Astrocyte of the hippocampus (primary cell): ENCODE measurements around the gene JMJD1C.
A peak's percentile ranks its signal among the peaks of the same experiment; 100 is the strongest.

Experiments used
- DNase-seq: peaks from one replicate; pipeline ENCODE4 v3.0.0; 2011; ENCODE audit warnings: low read depth, low spot score

JMJD1C gene

GRCh38 chr10:63224241-63224640 lies 241.5 kb downstream of the JMJD1C start:
- DNase-seq = no peak

DNA sequence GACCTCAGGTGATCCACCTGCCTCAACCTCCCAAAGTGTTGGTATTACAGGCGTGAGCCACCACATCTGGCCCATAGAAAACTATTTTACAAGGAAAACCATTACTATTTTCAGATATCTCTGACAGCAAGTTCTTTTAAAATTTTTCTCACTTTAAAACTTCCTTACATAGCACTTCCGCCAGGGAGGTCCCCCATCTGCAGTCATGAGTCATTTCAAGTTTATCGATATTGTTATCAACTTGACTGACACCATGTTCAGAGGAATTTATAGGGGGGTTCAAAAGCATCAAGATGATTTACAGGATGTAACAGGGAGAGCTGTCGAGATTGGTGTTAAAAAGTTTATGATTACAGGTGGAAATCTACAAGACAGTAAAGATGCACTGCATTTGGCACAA lies 243.8 kb downstream of the JMJD1C start:
- DNase-seq = no peak

DNA sequence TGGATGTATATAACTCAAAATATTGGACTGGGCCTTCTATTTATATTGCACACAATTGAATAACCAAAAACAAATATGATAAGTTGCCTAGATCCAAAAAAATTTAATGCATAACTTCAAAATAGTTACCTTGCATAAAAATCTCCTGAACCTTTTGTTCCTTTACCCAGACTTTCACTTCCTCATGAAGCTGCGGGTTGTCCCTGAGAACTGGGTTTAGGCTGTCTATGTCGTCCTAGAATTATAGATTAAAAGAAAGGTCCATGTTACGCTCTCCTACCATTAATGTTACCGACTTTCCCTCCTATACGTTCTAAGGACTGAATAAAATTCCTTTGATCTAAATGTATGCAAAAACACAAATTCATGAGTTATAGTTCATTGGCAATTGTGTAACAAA lies 246.0 kb downstream of the JMJD1C start:
- no peak for DNase-seq

GRCh38 chr10:63217120-63217605 lies 248.6 kb downstream of the JMJD1C start:
- peak; percentile 57 for DNase-seq

GRCh38 chr10:63214571-63214970 lies 251.2 kb downstream of the JMJD1C start:
- DNase-seq = no peak

- no peak for DNase-seq
Measured at GRCh38 chr10:63213489-63213888, 252.3 kb downstream of the JMJD1C start.

- no peak for DNase-seq
Measured at GRCh38 chr10:63210611-63211196, 255.1 kb downstream of the JMJD1C start.

DNA sequence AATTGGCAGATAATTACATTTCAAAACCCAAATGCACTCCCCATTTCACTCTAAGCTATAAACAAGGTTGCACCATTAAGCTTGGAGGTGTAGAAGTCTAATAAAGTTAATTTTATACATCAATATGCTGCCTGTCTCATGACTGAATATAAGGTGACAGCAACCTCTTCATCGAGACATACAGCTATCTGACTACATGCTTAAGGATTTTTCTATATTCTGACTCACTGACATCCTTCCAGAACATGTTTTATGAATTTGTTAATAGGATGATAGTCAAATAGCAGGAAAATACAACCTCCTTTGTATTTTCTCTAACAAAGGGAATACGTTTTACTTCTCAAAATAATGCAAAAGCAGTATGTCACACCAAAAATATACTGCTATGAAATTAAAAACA lies 256.1 kb downstream of the JMJD1C start:
- DNase-seq = no peak

DNA sequence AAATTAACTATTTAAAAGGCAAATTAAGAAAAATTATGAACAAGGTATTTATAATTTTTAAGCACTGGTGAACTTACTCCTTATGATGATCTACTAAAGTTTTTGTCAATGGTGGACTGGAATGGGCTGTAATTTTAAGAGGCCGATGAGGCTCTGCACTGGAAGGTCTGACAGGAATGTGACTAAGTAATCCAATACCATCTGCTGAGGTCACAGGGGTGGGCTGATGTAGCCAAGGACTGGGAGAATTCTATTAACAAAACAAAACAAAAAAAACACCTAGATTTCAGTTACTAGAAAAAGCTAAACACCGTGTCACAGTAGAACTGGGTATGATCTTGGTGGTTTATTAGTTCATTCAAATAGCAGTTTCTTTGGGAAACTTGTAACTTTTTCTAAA lies 256.8 kb downstream of the JMJD1C start:
- peak; percentile 53 for DNase-seq

DNA sequence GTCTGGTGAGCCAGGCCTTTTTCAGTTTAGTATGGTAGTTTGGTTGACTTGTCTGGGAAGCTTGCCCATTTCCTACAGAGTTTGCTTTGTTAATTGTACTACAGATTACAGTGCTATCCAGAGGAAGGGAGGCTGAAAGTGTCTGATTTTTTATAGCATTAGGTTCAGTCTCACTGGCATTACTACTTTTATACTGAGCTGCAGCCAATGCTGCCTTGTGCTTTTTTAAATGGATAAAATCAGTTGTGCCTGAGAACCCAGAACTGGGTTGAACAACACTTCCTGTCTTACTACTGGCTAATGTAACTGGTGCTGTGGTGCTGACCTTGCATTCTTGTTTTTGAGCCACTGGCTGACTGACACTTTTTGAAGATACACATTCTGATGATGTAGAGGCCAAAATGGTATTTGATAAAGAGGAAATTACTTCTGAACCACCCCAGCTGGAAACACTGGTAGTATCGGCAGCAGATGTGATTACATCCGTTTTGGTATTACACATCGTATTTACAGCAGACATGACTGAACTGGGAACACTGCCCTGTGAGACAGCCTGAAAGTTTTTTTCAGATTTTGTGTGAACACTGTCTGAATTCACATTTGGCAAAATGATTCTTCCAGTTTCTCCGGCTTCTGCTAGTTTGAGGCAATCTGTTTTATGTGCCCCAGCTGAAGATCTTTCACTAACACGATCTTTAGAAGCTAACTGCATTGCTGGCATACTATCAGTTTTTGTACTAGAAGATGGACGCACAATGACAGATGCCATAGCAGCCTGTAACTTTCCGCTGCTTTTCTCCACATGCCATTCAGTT lies 258.6 kb downstream of the JMJD1C start:
- peak; percentile 86 for DNase-seq

DNA sequence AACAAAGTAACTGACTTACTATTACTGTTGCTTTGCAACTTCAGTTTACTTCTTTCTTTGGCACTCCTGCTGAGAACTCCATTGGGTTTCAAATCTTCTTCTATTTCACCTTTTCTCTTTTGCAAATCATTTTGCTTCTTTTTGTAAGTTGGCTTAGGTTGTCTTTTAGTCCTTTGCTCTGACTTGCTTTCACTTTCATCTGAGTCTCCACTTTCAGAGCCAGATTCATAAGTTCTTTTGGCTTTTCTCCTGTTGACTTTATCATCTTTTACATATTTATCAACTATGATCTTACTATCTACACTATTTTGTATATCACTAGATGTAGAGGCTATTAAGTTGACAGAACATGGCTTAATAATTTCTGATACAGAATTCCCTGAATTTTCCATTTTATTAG lies 259.2 kb downstream of the JMJD1C start:
- DNase-seq = no peak

GRCh38 chr10:63205421-63205820 lies 260.4 kb downstream of the JMJD1C start:
- DNase-seq = no peak

DNA sequence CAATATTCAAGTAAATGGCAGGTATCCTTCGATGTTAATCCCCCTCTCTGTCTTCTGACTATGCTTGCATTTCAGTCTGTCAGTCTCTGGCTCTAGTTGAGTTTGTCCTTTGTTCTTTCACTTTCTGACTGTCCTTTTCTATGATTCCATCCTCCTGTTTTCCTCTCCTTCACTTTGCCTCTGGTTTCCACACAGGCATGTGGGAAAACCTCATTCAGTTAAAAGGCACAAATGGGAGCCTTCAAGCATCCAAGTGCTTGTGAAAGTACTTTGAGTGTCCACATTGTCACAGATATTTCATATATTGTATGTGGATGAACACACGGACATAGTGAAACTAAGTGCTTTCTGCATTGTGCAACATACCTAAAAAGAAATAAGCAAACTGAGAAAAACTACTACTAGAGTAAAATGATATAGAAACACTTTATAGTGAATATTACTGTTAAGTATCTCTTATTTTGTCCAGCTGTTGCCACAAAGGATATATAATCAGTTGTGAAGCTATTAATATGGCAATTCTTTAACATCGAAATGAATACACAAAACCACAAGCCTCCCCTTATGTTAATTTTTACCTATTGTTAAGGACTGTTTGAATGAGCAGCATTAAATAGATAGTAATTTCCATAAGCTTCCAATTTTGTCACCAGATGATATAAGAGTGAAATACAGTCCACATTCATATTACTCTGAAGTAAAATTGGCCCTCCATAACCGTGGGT lies 260.9 kb downstream of the JMJD1C start:
- no peak for DNase-seq

GRCh38 chr10:63201118-63201517 lies 264.7 kb downstream of the JMJD1C start:
- no peak for DNase-seq

DNA sequence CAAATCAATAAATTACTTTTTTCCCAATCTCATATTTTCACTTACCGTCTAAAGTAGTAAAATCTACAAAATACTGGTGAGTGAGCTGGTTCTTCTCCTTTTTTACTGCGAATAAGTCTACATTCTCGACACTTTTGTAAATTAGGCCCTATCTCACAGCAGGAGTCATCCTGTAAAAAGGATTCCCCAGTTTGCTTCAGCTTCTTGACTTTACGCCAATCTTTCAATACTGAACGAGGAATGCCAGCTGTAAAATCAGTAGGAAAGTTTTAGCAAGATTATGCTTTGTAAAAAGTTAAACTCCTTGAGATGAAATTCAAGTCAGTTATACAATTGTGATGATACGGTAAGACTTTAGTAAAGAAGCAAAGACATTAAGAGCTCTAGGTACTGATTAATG lies 265.3 kb downstream of the JMJD1C start:
- DNase-seq = no peak

GRCh38 chr10:63199716-63200115 lies 266.1 kb downstream of the JMJD1C start:
- no peak for DNase-seq

DNA sequence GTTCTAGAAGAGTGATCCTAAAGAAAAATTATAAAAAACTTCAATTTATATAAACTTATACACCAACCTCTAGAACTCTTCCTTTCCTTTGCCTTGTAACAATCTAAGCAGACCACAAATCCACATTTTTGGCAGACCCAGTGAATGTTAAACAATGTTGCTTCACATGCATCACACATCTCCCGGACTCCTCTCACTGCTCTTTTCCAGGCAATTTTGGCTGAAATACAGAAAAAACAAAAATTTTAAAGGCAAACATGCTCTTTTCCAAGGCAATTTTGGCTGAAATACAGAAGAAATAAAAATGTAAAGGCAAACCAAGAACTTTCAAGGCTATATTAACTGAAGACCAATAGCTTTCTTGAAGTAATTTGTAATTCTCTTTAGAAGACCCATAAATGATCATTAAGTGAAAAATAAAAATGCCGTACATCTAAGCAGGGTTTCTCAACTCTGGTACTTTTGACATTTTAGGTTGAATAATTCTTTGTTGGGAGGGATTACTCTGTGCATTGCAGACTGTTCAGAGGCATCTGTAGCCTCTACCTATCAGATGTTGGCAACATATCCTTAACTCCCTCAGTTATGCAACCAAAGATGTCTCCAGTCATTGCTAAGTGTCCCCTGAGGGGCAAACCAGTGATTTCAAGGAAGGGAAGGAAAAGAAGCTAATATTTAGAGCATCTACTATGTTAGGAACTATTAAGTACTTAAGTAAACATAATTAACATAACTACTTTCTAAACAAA lies 268.3 kb downstream of the JMJD1C start:
- DNase-seq = peak; percentile 90

DNA sequence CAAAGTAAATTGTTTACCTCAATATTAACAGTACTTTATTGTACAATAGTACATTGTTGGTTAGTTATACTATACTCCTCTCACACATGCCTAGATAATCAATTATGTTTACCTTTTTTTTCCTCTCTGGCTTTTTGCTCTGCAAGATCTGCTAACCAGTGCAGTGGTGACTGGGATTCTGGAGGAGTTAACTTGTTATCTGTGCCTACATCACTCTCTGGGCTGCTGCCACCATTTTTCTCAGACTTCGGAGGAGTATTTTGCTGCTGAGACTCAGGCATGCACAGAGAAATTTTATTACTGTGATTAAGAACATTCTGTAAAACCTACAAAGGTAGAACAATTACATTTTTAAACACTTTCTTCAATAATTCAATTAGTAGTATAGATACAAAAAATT lies 273.0 kb downstream of the JMJD1C start:
- DNase-seq = peak; percentile 29

GRCh38 chr10:63175534-63175933 lies 290.2 kb downstream of the JMJD1C start:
- DNase-seq = no peak

GRCh38 chr10:63173468-63174232 lies 292.1 kb downstream of the JMJD1C start:
- no peak for DNase-seq

DNA sequence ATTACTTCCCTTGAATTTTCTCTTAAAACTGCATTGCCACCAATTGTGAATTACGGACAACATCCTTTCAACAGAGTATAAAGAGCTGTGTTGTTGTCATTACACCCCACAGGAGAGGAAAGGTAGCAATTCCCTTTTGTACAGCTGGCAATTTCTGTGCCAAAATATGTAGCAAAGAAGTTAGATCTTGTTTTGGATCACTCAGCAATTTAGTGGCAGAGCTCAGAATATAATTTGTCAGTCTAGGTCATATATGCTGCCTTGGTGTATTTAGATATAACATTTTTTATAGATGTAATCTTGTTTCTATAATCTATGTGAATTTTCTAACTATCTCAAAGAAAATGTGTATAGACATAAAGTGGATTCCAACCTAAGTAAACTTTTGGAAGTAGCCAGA lies 293.9 kb downstream of the JMJD1C start:
- no peak for DNase-seq
